Activated CD8-positive, alpha-beta memory T cell treated with anti-CD3 and anti-CD28 coated beads, Interleukin-2, amount 50 U/mL, for 1 hour (primary cell): ENCODE data around the gene CPXM2.

Experiments used
- DNase-seq: peaks from one replicate; pipeline ENCODE4 v3.0.0-alpha.2; 2020; ENCODE audit errors: extremely low read depth

CPXM2 gene

DNA sequence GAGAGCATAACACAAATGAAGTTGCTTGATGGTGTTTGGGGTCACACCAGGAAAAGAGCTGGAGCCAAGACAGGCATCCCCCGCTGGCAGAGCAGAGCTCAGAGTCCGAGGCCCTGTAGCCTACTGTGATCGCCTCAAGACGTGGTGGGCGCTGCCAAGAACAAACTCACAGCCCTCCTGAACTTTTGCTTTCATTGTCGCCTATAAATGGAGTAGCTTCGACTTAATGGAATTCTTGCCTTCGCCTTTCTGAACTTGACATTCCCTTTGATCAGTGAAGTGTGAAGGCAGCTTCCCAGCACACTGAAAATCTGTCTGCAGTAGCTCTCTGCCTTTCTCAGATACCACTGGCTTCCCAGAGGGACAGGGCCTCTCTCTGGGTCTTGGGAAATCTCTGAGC is 21.3 kb downstream of the CPXM2 start:
- DNase-seq, result no peak

DNA sequence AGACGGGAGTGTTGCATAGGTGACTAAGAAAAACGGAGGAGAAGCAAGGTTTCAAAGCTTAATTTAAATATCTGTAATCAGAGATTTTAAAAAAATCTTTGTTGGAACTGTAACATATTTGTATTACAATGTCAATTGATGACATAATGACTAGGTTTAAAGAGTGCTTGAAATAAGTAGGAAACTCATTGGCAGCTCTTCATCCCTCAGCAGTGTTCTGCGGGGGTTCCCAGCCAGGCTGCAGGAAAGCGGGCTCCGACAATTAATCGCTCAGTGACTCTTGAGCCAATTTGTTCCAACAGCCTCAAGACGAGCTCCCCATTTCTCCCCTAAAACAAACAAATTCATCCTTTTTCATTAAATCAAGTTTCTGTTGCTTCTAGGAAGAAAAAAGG is 22.6 kb downstream of the CPXM2 start:
- DNase-seq, result no peak

DNA sequence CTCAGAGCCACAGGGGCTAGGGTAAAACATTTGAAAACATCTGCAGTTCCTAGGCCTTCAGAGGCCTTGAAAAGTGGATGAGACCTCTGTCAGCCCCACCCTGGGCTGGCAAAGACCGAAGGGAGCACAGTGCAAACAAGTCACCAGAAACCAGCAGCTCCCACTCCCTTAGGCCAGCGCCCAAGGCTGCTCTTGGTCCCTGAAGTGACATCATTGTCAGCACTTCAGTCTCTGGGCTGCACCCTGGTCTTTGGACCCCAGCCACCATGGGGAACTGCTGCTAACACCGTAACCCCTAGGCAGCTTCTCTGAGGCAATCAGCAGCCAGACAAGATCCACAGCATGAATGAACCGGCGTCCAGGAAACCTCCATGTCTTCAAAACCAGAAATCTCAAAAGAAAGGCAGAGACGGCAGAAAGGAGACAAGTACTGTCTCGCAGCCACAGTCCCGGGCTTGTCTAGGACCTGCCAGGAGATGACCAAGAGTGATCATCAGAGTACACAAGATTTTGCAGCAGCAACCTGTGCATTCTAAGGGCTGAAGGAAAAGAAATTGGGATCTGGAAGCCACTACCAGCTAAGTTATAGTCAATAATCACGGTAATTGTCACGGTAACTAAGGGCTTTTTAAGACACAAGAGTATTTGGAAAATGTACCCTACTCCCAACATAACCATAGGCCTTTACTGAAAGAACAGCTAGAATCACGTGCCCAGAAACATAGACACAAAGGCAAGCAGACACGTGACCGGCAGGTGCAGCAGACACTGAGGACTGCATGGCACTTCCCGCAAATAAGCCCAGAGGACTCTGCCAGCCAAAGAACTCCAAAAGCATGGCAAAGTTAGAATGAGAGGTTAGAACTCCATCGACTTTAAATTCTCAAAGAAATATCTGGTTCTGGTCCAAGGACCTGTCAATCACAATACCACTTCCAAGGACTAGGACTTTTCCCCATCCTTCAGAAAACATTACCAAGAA is 23.3 kb downstream of the CPXM2 start:
- no peak for DNase-seq

DNA sequence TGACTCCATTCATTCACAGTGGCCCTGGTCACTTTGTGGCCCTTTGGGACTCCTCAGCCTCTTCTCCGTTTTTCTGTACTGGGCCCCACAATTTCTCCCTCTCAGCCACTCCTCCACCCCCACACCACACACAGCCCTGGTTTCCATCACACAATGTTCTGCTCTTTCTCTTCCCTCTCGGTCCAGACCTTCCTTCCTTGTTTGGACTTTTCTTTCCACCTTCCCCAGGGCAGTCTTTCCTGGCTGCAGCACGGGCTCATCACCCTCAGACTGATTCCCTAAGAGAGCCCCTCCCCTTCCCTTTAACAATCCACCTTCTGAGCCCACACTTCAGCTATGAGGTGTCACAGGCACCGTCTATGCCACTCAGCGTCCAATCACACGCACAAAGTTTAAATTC is 25.7 kb downstream of the CPXM2 start:
- DNase-seq, result no peak

DNA sequence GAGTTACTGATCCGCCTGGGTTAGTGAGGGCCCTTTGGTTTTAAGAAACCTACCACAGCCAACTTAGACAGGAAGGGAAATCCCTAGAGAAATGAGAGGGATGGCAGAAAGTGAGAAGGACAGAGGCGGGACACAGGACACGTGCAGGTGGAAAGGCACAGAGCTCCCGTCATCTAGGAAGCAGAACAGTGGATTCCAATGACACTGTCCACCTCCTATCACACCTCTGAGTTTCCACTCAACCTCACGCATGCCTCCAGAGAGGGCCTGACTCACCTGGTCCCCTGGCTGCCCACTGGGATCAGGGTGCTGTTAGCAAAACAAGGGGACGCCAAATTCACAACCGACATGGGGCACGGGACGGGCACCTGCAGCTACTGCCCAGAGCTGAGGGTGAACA is 26.3 kb downstream of the CPXM2 start:
- DNase-seq, result no peak

DNA sequence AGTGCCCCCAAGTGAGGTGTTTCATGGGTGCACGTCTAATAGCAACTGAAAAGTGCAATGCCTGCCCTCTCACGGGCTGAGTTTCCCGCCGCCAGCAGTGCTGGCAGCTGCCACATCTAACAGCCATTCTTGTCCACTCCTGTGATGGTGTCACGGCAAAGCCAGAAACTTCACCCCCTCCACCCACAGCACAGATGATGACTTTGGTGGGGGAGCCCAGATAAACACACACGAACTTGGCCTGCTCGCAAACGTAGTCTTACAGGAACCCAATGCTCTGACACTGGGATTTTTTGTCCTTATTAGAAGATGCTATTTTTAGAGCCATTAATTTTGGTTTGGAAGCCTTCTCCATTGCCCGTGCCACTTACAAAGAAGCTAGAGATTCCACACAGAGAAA is 26.7 kb downstream of the CPXM2 start:
- no peak for DNase-seq

DNA sequence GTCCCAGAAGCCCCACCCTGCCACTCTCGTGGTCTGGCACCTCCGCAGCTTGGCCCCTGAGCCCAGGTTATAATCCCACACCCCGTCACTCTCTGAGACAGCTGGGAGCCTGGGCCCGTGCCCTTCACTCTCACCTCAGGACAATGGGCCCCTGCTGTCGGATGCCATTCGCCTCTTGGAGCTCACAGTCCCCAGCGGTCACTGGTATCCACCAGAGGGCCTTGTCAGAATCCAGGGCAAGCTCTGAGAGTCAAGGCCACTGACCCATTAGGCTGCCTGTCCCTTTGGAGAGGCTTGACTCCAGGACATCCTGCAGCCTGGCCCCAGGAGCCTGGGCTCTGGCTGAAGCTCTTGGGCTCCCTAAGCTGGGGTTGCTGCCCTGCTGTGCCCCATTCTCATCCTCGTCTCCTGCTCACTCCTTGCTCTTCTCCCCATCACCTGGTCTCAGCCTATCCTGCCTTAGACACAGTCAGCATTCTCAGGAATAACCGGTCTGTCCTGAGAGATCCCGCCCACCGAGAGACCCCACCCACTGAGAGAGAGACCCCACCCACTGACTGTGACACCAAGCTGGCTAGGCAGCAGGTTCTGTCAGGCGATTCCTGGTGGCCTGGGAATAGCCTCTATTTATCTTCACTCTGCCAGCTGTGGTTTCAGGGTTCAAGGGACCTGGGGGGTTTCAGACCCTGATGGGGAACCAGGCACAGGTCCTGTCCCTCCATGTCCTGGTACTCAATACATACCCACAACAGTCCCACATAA is 27.7 kb downstream of the CPXM2 start:
- DNase-seq, result no peak

DNA sequence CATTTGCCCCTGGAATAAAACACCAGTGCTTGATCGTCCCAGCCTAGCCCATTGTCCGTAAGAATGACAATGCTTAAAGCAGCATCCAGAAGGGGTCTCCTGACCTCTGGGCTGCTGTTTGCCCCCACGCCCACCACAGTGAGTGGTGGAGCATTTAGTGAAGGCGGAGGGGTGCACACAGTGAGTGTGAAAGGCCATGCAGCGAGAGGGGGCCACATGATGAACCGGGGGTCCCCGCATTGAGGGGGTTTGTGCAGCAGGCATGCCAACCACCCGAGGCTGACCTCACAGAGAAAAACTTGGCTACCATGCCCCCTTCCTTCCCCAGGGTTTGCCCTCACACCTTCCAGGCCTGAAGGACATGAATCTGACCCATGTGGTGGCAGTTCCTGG is 28.4 kb downstream of the CPXM2 start:
- DNase-seq, result no peak

DNA sequence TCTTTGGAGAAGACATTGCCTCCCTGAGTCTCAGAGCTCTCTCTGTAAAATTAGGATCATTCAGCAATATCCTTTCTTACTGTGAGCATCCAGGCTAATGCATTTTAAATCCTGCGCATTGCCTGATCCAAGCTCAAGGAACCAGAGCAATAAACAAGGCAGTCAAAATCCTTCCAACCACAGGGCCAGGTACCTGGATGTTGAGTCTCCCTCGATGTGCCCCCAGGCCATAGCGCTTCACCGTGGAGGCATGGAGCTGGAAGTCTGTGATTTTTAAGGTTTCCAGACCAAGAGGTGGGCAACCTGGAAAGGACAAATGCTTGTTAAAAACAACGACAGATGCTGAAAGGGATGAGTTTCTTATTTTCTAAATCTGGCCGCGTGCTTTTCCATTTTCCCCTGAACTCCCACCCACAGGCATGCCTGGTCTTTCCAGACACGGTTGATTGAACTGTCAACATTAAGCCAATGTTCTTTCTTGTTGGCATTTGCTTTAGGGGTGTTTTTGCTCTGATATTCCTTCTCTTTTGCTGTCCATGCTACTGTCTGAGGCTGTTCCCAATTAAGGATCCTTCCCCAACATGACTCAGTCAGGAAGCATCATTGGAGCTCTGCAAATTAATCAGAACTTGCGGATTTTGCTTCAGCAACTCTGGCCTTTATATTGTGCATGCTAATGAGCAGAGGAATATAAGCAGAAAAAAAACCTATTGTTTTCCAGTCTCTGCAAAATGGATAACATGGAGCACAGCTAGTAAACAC is 29.0 kb downstream of the CPXM2 start:
- DNase-seq, result no peak

DNA sequence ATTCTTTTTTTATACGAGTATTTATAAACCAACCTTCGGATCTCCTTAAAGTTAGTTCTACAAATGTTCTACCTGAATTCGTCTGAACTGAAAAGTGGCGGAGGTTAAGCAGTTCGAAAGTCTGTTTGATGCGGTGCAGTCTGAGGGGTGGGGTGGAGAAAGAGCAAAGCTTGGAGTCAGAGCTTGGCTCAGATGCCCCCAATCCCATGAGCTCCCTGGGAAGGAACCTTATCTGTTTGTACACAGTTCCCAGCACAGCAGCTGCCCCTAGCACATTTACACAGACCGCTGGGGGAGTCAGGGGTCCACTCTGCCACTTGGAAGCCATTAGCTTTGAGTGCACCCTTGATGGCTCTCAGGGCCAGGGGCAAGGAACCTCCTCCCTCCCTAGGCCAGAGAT is 30.8 kb downstream of the CPXM2 start:
- DNase-seq, result no peak

DNA sequence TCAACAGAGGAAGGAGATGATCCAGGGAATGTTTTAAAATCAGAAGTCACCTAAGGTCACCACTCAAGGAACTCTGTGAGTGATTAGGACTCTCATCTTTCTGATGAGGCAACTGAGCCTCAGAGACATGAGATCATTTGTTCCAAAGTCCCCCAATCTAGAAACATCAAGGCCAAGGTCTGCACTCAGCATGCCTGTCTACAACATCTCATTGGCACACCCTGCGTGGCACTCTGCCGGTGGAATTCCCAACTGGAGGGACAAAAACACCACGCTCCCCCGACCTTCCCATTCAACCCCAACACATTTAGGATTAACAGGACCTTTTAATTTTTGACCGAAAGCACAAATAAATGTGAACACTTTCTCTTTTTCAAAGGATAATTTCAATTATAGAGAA is 31.4 kb downstream of the CPXM2 start:
- no peak for DNase-seq

DNA sequence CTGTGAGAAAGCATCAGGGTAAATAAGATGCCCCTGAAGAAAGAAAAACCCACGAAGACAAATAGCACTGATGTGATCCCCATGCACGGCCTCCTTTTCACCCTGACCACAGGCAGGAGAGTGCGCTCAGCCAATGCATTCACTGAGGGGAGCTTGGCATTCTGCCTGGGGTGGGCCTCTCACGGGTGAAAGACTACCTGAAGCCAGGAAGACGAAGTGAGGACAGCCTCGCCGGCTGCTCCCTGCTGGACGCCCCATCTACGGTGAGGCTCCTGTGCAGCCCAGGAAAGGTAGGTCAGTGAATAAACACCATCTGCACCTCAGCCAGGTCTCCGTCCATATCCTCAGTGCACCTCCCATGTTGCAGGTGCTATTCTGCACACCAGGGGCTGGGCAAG is 32.0 kb downstream of the CPXM2 start:
- DNase-seq, result no peak

DNA sequence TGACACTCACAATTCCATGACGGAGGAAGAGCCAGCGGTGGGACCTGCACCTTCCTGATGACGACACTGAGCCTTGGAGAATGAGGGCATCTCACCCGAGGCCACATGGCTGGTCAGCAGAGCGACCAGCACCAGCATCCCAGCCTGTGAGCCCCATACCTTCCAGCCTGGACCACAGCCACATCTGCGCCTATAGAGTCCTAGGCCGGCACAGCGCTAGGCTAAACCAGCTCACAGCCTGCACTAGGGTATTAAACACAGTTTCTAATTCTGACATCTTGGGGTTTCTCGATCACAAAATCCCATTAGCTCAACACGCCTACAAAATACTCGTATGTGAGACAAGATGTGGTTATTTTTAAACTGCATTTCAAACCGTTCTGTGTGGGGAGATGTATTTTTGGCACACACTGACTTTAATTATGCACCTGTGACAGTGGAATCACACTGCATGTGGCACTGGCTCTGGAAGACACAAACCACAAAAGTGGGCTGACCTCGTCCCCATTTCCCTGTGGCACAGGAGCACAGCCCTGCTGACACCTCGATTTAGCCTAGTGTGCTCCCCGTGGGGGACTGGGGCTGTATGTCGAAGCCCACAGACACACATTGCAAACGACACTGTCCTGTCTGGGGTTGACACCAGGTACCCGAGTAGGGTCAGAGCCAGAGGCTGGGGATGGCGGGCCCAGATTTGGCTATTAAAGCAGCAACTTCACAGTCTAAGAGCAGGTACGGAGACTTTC is 32.5 kb downstream of the CPXM2 start:
- no peak for DNase-seq

DNA sequence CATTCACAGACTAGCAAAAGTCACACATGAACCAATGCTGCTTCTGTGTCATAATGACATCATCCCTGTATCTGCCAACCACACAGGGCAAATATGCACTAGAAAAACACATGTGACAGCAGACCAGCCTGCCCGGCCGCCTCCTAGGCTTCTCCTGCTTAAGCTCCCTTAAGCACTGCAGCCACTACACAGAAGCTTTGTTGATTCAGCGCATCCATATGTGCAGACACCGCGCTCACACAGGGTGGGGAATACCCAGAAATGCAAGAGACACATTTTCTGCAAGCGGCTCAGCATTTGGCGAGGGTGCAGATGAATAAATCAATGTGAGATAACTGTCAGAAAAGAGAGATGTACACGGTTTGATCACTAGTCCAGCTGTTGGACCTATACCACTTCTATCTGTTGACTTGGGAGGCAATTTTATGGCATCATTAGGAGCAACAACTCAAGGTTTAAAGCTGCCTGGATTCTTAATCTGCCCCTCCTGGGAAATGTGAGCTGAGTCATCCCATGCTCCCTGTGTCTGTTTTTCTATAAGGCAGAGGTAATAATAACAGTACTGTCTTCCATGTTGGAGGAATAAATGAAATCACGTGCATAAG is 33.4 kb downstream of the CPXM2 start:
- DNase-seq, result no peak

DNA sequence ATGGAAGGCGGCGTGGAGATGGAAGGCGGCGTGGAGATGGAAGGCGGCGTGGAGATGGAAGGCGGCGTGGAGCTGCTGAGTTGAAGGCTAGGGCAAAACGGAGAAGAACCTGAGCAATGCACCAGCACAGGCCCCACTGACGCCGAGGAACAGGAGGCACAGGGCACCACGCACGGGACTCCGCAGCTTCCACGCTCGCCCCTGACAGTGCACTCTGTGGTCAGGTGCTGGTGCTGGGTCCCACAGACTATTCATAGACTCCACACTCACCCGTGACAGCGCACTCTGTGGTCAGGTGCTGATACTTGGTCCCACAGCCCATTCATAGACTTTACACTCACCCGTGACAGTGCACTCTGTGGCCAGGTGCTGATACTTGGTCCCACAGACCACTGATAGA is 34.0 kb downstream of the CPXM2 start:
- no peak for DNase-seq

DNA sequence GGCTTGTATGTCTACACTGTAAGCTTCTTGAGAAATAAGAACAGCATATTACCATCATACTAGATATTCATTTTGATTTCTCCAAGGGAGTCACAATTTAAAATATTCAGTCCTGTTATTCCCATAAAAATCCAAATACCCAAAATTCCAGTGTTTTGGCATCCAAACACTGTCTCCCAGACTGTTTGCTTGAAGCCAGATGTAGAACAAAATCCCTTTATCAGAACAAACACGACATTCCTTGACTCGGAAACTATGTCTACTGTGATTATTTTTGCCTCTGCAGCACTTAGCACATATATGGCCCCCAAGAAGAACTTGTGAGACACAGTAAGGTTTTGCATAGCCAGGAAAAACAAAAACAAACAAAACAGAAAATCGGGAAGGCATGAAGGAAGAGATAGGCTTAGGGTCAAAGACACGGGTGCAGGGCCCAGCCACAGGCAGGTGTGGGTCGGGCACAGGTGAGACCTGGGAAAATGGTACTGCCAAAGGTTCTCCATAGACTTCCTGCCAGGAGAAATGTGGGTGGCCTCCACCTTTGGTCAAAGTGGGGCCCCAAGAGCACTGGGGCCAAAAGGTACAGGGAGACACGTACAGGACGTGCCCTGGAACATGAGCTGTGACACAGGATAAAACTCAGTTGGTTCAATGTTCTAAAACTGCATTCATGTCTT is 36.5 kb downstream of the CPXM2 start:
- DNase-seq, result no peak

DNA sequence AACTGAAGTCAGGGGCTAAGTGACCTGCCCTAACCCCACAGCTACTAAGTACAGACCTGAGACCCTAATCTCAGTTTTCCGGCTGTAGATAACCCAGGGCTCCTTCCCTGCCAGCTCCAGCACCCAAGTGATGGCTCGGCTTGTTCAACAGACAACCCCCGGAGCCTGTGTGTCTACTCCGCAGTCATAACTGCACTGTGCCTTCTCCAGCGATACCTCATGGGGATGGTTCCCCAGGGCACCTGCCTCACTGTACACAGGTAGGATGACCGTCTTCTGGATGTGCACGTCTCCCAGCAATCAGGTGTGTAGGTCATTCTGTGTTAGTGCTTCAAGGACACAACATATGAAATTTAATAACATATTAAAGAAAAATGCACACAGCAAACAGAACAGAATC is 37.1 kb downstream of the CPXM2 start:
- DNase-seq, result no peak

DNA sequence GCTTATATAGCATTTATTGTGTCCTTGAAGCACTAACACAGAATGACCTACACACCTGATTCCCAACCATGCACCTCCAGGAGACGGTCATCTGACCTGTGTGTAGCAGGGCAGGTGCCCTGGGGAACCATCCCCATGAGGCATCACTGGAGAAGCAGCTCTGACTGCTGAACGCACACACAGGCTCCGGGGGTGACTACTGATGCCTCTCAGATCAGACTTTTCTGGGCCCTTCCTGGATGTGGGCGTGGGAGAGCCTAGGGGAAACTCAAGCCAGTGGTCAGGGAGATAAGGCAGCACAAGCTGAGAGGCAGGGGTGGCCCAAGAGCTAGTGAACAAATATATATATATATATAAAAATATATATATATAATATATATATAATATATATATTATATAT is 37.6 kb downstream of the CPXM2 start:
- DNase-seq, result no peak

DNA sequence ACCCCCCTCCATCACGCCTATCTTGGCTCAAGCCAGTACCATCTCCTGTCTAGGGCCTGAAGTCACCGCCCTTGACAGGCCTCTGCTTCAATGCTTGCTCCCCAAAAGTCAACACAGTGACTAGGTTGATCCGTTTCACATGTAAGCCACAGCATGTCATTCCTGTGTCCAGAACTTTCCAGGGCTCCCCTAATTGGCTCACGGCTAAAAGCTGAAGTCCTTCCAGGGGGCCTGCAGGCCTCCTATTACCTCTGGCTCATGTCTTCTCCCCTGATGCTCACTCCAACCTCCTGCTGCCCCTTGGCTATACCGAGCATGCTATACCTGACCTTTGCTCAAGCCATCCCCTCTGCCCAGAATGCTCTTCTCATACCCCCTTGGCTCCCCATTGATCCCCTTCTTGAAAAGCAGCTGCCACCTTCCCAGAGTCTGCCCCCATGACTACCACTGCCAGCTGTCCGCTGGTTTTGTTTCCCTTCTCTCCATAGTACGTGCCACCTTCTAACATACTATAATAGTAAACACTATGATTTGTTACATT is 39.1 kb downstream of the CPXM2 start:
- DNase-seq, result no peak
